Testis (tissue), 2 donors: Measurements from ENCODE around the gene SLC9A9.

Experiments used
- CTCF ChIP-seq, 3 experiments: fragments of 450-650 bp in 2 of 3; fragments of 200-600 bp in 1 of 3; sonication (generic) in 1 of 3; IDR thresholded peaks; one replicate each; pipeline ENCODE4 v1.5.1; 2016 to 2019; ENCODE audit warnings: antibody characterized with exemption in 3 of 3, mild to moderate bottlenecking in 2 of 3, moderate library complexity in 1 of 3
- POLR2A ChIP-seq: fragments of 450-650 bp; IDR thresholded peaks from one replicate; pipeline ENCODE4 v1.6.1; 2017; ENCODE audit warnings: antibody characterized with exemption, mild to moderate bottlenecking, moderate library complexity

GRCh38 chr3:143820466-143821221, 27.6 kb downstream of the SLC9A9 start:
- no peak for TF ChIP-seq POLR2A
- no peak for TF ChIP-seq CTCF (IDR thresholded peaks at IDR 0.05)
